ENCODE data around the gene OR13C5. TPM values are rescaled to one million over a fixed set of nuclear protein-coding genes. Genes with fewer than 3 reads are reported as not detected.

OR13C5 gene
- total RNA-seq, 1 experiment from 2014 or later, result not detected

GRCh38 chr9:104577263-104577662 is 21.9 kb downstream of the OR13C5 start:
- DNase-seq (ENCODE audit: low read depth, low spot score), result no peak
- ChIA-PET CTCF (no interaction called here), RAD21 (ENCODE audit: low non-redundant PET in 1 of 2, low total read pairs in 2 of 2, uncharacterized antibody in 2 of 2, unreplicated experiment in 2 of 2) (no interaction called here), POLR2A (no interaction called here)
- TF ChIP-seq CEBPB (IDR thresholded peaks at IDR 0.05; ENCODE audit: low read depth) (0 out of 2 replicates have a peak, but pooled peaks have one; percentile 22), YY1 (IDR thresholded peaks at IDR 0.05; ENCODE audit: extremely low read depth, insufficient replicate concordance, low read depth, low read length) (no peak)
- H3K9me2 ChIP-seq (ENCODE audit: insufficient read depth), result no peaks in the 10 kb centered on the region
- H4K20me1 ChIP-seq (ENCODE audit: insufficient read depth), result no peaks in the 10 kb centered on the region
- no peaks in the 10 kb centered on the region for H3K9me3 ChIP-seq (ENCODE audit: control insufficient read depth in 1 of 2, insufficient read depth in 1 of 2, low read depth in 1 of 2, low read length in 2 of 2)
- H3K79me2 ChIP-seq (ENCODE audit: insufficient read depth, low read length), result no peaks in the 10 kb centered on the region
- intact Hi-C loops (cut with micrococcal nuclease), result no loop called here
- no peak overlapping the region for H3K27ac ChIP-seq (ENCODE audit: low read depth, low read length)
- no peak for ATAC-seq
- no peaks in the 10 kb centered on the region for H3K4me1 ChIP-seq (ENCODE audit: control insufficient read depth in 1 of 2, insufficient read depth in 2 of 2, low read length in 2 of 2)
- H3K36me3 ChIP-seq (ENCODE audit: control insufficient read depth in 1 of 2, insufficient read depth in 2 of 2, low read length in 2 of 2), result no peaks in the 10 kb centered on the region
- BruUV-seq (replicated peaks), result no TSS peak
- H3K9ac ChIP-seq (ENCODE audit: low read length), result no peak overlapping the region
- no peak overlapping the region for H2AFZ ChIP-seq (ENCODE audit: low read depth, low read length, poor library complexity, severe bottlenecking)
- H3K4me3 ChIP-seq (replicated peaks in 1 of 2; ENCODE audit: low read depth in 1 of 2, low read length in 2 of 2), result no peak overlapping the region
- no peak overlapping the region for H3K4me2 ChIP-seq (ENCODE audit: low read length)
- peaks cover 4% of the 10 kb centered on the region; the same call in 1 of the 2 replicates for H3K27me3 ChIP-seq (ENCODE audit: insufficient read depth, low read length)

- no peak overlapping the region for H3K9ac ChIP-seq (ENCODE audit: low read length)
- H3K4me2 ChIP-seq (ENCODE audit: low read length), result no peak overlapping the region
- H3K79me2 ChIP-seq (ENCODE audit: insufficient read depth, low read length), result no peaks in the 10 kb centered on the region
- H3K4me1 ChIP-seq (ENCODE audit: control insufficient read depth in 1 of 2, insufficient read depth in 2 of 2, low read length in 2 of 2), result no peaks in the 10 kb centered on the region
- peaks cover 4% of the 10 kb centered on the region; the same call in 1 of the 2 replicates for H3K27me3 ChIP-seq (ENCODE audit: insufficient read depth, low read length)
- ChIA-PET RAD21 (ENCODE audit: low non-redundant PET in 1 of 2, low total read pairs in 2 of 2, uncharacterized antibody in 2 of 2, unreplicated experiment in 2 of 2) (no interaction called here), CTCF (no interaction called here), POLR2A (no interaction called here)
- no peaks in the 10 kb centered on the region for H3K36me3 ChIP-seq (ENCODE audit: control insufficient read depth in 1 of 2, insufficient read depth in 2 of 2, low read length in 2 of 2)
- DNase-seq (ENCODE audit: low read depth, low spot score), result no peak
- intact Hi-C loops (cut with micrococcal nuclease), result no loop called here
- no peaks in the 10 kb centered on the region for H3K9me3 ChIP-seq (ENCODE audit: control insufficient read depth in 1 of 2, insufficient read depth in 1 of 2, low read depth in 1 of 2, low read length in 2 of 2)
- H3K27ac ChIP-seq (ENCODE audit: low read depth, low read length), result no peak overlapping the region
- no peak overlapping the region for H3K4me3 ChIP-seq (replicated peaks in 1 of 2; ENCODE audit: low read depth in 1 of 2, low read length in 2 of 2)
- H2AFZ ChIP-seq (ENCODE audit: low read depth, low read length, poor library complexity, severe bottlenecking), result no peak overlapping the region
- no peaks in the 10 kb centered on the region for H4K20me1 ChIP-seq (ENCODE audit: insufficient read depth)
- no peak for ATAC-seq
- BruUV-seq (replicated peaks), result no TSS peak
- H3K9me2 ChIP-seq (ENCODE audit: insufficient read depth), result no peaks in the 10 kb centered on the region
- TF ChIP-seq EGR1 (IDR thresholded peaks at IDR 0.05; ENCODE audit: low read depth), result no peak
- TF ChIP-seq RAD21 (IDR thresholded peaks at IDR 0.05; ENCODE audit: low read depth), result no peak
- TF ChIP-seq JUND (IDR thresholded peaks at IDR 0.05), result no peak
- no peak for TF ChIP-seq EZH2phosphoT487 (IDR thresholded peaks at IDR 0.05; ENCODE audit: borderline replicate concordance)
- TF ChIP-seq ZBTB33 (IDR thresholded peaks at IDR 0.05; ENCODE audit: extremely low read depth, insufficient replicate concordance, low read length), result no peak
- no peak for TF ChIP-seq MAX (IDR thresholded peaks at IDR 0.05)
- TF ChIP-seq SRF (IDR thresholded peaks at IDR 0.05; ENCODE audit: low read depth), result no peak
- TF ChIP-seq ZNF274 (IDR thresholded peaks at IDR 0.05; ENCODE audit: low read depth, low read length), result no peak
- TF ChIP-seq ZFX (IDR thresholded peaks at IDR 0.05), result no peak
- no peak for TF ChIP-seq YY1 (IDR thresholded peaks at IDR 0.05; ENCODE audit: extremely low read depth, insufficient replicate concordance, low read depth, low read length)
- TF ChIP-seq EZH2 (IDR thresholded peaks at IDR 0.05), result no peak
- TF ChIP-seq CBX3 (IDR thresholded peaks at IDR 0.05; ENCODE audit: low read depth), result no peak
- TF ChIP-seq POLR2AphosphoS5 (IDR thresholded peaks at IDR 0.05; ENCODE audit: low read depth, low read length), result no peak
- no peak for TF ChIP-seq POLR2A (IDR thresholded peaks at IDR 0.05; ENCODE audit: borderline replicate concordance, extremely low read depth, insufficient read depth, insufficient read length)
- TF ChIP-seq TCF7L2 (IDR thresholded peaks at IDR 0.05; ENCODE audit: borderline replicate concordance, extremely low read depth, insufficient read depth, insufficient read length), result no peak
- TF ChIP-seq CTCF (IDR thresholded peaks at IDR 0.05 in 2 of 3, conservative IDR thresholded peaks at IDR 0.05 in 1 of 3; ENCODE audit: borderline replicate concordance in 1 of 3, insufficient read depth in 1 of 3, low read depth in 2 of 3, low read length in 2 of 3), result no peak
- TF ChIP-seq SP1 (IDR thresholded peaks at IDR 0.05; ENCODE audit: low read depth), result no peak
- no peak for TF ChIP-seq ELF1 (IDR thresholded peaks at IDR 0.05; ENCODE audit: borderline replicate concordance, low read depth)
Observed at GRCh38 chr9:104575456-104575855, 23.8 kb downstream of the OR13C5 start.
